Midbrain (tissue), 1 donor: ENCODE results near the gene PRR18.
"Not testable (repeated sequence)": the region's sequence is repeated elsewhere in the genome, so short reads cannot be mapped to it uniquely, and the experiment has no call there.

ENCODE experiments used
- DNase-seq: peaks from one replicate; lab custom pipeline; 2025; lab: John Stamatoyannopoulos, UW

Gene PRR18, protein sequence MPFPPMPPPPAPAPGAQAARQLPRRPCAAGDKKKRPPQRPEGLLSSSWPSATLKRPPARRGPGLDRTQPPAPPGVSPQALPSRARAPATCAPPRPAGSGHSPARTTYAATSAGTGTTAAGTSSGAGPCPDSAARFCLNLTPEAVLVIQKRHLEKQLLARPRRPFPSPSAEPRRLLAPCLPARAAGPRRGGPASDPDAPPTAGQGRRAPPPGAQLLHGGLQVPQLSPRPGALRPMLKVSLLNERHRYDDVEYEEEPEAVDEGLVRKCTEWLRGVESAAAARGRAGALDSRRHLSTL

DNA sequence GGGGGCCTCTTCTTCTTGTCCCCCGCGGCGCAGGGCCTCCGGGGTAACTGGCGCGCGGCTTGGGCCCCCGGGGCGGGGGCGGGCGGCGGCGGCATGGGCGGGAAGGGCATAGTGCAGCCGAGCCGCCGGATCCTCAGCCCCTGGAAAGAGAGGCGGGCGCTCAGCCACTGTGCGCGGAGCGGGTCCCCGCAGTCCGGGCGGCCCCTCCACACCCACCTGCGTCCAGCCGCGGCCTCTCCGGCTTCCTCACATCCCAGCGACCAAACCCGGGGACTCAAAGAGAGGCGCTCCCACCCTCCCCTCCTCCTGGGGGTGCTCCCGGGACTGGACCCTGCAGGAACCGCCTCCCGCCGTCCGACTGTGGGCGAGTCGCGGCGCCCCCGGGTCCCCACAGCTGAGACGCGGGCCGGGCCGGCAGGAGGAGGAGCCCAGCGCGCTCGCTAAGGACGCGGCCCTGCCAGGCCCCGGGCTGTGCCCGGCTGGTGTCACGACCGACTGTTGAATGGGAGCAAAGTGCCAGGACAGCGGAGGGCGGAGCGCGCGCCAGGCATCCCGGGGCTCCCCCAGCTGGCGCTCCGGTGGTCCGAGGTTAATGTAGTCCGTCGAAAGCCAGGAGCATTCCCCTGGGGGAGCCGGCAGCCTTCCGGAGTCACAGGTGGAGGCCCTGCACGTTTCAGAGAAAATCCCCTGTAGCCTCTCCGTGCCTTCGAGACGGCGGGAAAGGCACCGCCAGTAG is at the start of gene PRR18:
Gene PRR18 (minus strand): TSS at position 360 of the 736 bp plus-strand sequence. CDS start 250 bp downstream, at position 110.
- peak; percentile 86 for DNase-seq

GRCh38 chr6:166355552-166355951 is 47.4 kb upstream of the PRR18 start:
- no peak for DNase-seq

DNA sequence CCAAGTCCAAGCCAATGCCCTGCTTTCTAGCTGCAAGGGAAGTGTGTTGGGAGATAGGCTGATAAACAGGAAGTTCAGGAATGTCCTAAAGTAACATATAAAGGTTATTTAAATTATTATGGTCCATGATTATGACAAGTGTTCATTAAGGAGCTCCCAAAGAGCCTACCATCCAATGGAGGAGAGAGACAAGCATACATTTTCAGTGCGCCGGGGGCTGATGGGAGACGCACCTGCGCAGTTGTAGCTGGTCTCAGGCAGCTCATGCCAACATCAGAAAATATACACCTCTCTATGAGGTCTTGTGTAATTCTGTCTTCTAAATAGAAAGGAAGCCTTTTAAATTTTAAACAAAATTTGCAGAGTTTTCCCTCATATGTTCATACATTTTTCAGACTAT is 46.8 kb upstream of the PRR18 start:
- no peak for DNase-seq

GRCh38 chr6:166354143-166354542 is 46.0 kb upstream of the PRR18 start:
- DNase-seq, result no peak

DNA sequence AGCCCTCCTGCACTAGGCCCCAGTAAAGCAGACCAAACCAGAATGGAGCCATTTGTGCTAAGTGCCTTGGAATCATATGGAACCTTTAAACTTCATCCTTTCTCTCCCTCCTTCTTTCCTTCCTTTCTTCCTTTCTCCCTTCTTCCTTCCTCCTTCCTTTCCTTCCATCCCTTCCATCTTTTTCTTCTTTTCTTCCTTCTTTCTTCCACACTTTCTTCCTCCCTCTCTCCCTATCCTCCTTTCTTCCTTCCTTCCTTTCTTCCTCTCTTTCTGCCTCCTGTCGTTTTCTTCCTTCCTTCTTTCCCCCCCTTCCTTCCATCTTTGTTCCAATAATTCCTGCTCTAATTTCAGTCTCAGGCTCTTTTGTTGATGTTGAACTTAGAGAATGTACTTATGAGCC is 45.3 kb upstream of the PRR18 start:
- no peak for DNase-seq

GRCh38 chr6:166352923-166353322 is 44.7 kb upstream of the PRR18 start:
- no peak for DNase-seq

- DNase-seq, result peak; percentile 39
Observed at GRCh38 chr6:166351715-166352285, 43.6 kb upstream of the PRR18 start.

GRCh38 chr6:166348305-166348949 is 40.2 kb upstream of the PRR18 start:
- DNase-seq, result no peak

DNA sequence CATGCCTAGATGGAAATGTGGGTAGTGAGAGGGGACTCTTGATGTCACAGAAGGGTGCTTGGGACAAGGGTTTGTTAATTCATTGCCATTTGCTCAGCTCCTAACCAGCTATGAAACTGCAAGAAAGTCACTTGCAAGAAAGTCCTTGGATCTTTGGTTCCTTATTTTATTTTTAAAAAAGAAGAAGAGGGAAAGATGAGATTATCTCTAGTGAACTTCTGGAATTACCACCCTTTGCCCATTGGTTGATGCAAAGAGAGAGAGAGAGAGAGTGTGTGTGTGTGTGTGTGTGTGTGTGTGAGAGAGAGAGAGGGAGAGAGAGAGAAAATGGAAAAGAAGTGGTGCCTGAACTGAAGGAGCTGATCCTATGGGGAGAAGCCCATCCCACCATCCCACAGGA is 38.8 kb upstream of the PRR18 start:
- DNase-seq, result no peak

DNA sequence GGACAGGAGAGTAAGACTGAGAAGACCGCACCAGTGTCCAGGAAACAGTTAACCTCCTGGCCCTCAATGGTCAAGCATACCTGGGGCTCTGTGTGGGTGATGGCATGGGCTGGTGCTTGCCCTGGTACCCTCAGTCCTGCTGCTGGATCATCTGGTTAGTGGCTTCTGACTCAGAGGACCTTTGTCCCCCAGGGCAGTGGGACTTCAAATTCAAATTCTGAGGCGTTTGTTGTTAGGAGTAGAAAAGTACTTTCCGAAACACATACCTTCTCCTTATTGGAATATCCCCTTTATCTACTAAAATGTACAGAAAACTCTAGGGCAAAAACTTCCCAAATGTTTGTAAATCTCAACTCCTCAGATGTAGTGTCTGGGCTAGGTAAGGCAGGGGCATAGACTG is 38.3 kb upstream of the PRR18 start:
- DNase-seq, result no peak

DNA sequence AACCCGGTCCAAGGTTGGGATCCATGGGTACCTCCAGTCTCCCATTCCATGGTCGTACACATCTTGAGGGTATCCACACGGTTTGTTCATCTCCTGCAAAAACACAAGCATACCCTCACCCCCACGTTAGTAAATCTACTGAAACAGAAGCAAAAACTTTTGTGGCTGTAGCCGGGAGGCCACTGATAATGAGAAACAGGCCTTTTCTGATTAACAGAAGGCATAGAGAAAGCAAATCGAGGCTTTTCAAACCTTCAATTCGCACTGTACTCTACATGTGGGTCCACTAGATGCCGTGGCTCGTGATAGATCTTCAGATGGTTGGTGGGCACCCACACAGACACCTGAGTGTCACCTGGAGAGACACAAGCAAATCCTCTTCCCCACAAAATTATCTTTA is 37.5 kb upstream of the PRR18 start:
- DNase-seq, result not testable (repeated sequence)

DNA sequence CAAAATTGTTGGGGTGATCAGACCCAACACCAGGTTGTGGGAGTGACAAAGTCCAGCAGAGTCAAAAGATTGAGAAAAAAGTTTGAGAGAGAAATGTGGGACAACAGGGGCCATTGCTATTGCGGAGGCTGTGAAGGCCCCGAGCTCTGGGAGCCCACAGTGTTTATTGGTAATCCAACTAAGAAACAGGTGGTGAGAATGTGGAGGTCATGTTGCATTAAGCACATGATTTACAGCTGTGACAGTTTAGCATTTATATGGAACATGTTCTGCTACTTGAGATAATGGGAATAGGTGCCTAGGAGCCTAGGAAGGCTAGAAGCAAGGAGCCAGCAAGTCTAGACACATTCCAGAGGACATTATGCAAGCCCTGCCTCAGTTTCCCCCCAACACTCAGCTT is 36.7 kb upstream of the PRR18 start:
- not testable (repeated sequence) for DNase-seq

GRCh38 chr6:166344240-166344639 is 36.0 kb upstream of the PRR18 start:
- DNase-seq, result no peak

DNA sequence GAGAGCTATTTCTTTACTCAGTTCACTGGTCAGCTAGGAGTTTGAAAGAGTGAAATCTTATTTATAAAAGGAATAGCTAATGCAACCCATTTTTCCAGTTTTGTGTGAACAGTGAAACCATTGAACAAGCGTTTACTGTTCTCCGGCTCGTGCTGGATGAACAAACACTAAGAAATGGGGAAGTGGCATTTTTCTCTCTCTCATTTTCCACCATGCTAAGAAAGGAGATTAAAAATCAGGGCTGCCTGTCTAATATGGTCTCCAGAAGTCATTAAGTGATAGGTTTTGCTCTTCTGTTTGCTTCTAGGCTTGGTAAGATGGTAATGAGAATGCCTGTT is 34.9 kb upstream of the PRR18 start:
- DNase-seq, result no peak

GRCh38 chr6:166342349-166343149 is 34.4 kb upstream of the PRR18 start, which contains the start of gene SFT2D1:
SFT2D1 (minus strand) TSS chr6:166342545; CDS start chr6:166342481, 64 bp downstream.
- peak; percentile 76 for DNase-seq

DNA sequence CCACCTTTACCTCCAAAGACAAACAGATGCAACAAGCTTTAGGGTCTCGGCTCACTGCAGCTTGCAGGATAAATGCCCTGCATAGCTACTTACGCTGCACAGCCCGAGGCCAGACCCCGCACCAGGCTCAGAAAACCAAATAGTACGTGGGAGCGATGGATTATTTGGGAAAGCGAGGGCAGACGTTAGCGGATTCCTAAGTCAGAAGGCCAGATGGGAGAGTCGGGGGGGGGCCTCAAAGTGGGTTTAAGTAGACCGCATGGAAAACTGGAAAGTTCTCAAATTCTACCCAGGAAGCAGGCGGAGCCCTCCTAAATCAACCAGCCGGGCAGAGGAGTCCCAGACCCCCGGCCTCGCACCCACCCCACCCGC is 33.8 kb upstream of the PRR18 start:
- DNase-seq, result no peak

DNA sequence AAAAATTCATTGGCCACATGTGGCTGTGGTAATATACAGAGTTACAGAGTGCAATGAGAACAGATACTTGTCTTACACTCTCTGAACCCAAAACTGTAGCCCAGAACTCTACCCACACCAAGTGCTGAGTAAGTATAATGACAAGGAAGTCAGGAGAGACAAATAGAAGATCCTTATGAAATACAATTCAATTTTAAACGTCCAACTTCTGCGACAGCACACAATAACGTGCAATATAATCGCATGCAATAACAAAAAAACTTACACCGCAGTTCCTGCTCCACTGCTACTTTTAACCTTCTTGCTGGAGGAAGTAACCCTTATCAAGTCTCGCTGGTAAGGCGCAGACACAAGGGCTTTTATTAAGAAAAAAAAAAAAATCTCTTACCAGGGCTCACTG is 33.3 kb upstream of the PRR18 start:
- DNase-seq, result no peak

- no peak for DNase-seq
Observed at GRCh38 chr6:166338854-166339253, 30.7 kb upstream of the PRR18 start.

- DNase-seq, result no peak
Observed at GRCh38 chr6:166336847-166337246, 28.7 kb upstream of the PRR18 start.

- DNase-seq, result no peak
Observed at GRCh38 chr6:166335378-166336302, 27.4 kb upstream of the PRR18 start.

DNA sequence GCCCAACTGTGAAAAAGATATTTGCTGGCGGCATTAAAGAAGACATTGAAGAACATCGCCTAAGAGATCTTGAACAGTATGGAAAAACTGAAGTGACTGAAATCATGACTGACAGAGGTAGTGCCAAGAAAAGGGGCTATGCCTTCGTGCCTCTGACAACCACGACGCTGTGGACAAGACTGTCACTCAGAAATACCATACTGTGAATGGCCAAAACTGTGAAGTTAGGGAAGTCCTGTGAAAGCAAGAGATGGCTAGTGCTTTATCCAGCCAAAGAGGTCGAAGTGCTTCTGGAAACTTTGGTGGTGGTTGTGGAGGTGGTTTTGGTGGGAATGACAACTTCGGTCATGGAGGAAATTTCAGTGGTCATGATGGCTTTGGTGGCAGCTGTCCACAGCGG is 26.7 kb upstream of the PRR18 start:
- no peak for DNase-seq
